DOHH2 (cell line): ENCODE measurements around the gene MIER3.

Experiments
- H3F3A ChIP-seq: fragments of 200-600 bp; sonication (generic), shearing (Covaris generic); 2 replicates; pipeline ENCODE4 v1.6.0; 2016; ENCODE audit warnings: antibody characterized with exemption, mild to moderate bottlenecking; ENCODE audit not compliant: control insufficient read depth, insufficient read depth
- H3K27ac ChIP-seq: fragments of 200-600 bp; sonication (generic); 2 replicates; pipeline ENCODE4 v1.5.1; 2014; ENCODE audit warnings: low read depth, mild to moderate bottlenecking, low read length, moderate library complexity
- H3K27me3 ChIP-seq: fragments of 200-600 bp; sonication (generic); 2 replicates; pipeline ENCODE4 v1.6.1; 2014; ENCODE audit warnings: mild to moderate bottlenecking, low read length, mixed read lengths; ENCODE audit not compliant: control insufficient read depth
- H3K36me3 ChIP-seq: fragments of 200-600 bp; sonication (generic); 2 replicates; pipeline ENCODE4 v1.6.1; 2014; ENCODE audit warnings: mild to moderate bottlenecking, low read length, moderate library complexity, mixed read lengths; ENCODE audit not compliant: control insufficient read depth
- H3K4me1 ChIP-seq: fragments of 200-600 bp; sonication (generic); 2 replicates; pipeline ENCODE4 v1.6.1; 2014; ENCODE audit warnings: mild to moderate bottlenecking, low read length, mixed read lengths; ENCODE audit not compliant: control insufficient read depth
- H3K4me2 ChIP-seq: fragments of 200-600 bp; sonication (generic); 2 replicates; pipeline ENCODE4 v1.6.0; 2014; ENCODE audit warnings: mild to moderate bottlenecking, low read length, moderate library complexity
- H3K4me3 ChIP-seq: fragments of 200-600 bp; sonication (generic); 2 replicates; pipeline ENCODE4 v1.5.1; 2014; ENCODE audit warnings: mild to moderate bottlenecking, low read length, mixed read lengths
- H3K79me2 ChIP-seq: fragments of 200-600 bp; sonication (generic); 2 replicates; pipeline ENCODE4 v1.6.1; 2014; ENCODE audit warnings: mild to moderate bottlenecking, low read length, mixed read lengths; ENCODE audit not compliant: control insufficient read depth
- H3K9me2 ChIP-seq: fragments of 200-600 bp; sonication (generic); replicated peaks from 2 replicates; pipeline ENCODE4 v1.6.1; 2014; ENCODE audit warnings: mild to moderate bottlenecking, low read length, mixed read lengths; ENCODE audit not compliant: control insufficient read depth
- H3K9me3 ChIP-seq: fragments of 200-600 bp; sonication (generic); 2 replicates; pipeline ENCODE4 v1.6.1; 2014; ENCODE audit warnings: antibody characterized with exemption, low read length, mixed read lengths; ENCODE audit not compliant: control insufficient read depth, insufficient read depth
- H4K20me1 ChIP-seq: fragments of 200-600 bp; sonication (generic); 2 replicates; pipeline ENCODE4 v1.6.0; 2014; ENCODE audit warnings: low read depth, mild to moderate bottlenecking, antibody characterized with exemption, low read length, moderate library complexity; ENCODE audit not compliant: control insufficient read depth, insufficient read depth
- CTCF ChIP-seq: fragments of 200-600 bp; sonication (generic); IDR thresholded peaks from one replicate; pipeline ENCODE4 v1.5.1; 2014; ENCODE audit warnings: antibody characterized with exemption, mild to moderate bottlenecking, low read depth, low read length; ENCODE audit not compliant: poor library complexity, severe bottlenecking
- EZH2phosphoT487 ChIP-seq: fragments of 200-600 bp; sonication (generic); IDR thresholded peaks from 2 replicates; pipeline ENCODE4 v1.6.1; 2017; ENCODE audit warnings: borderline replicate concordance, mild to moderate bottlenecking, antibody characterized with exemption, low read length, moderate library complexity, mixed read lengths

Gene MIER3

DNA sequence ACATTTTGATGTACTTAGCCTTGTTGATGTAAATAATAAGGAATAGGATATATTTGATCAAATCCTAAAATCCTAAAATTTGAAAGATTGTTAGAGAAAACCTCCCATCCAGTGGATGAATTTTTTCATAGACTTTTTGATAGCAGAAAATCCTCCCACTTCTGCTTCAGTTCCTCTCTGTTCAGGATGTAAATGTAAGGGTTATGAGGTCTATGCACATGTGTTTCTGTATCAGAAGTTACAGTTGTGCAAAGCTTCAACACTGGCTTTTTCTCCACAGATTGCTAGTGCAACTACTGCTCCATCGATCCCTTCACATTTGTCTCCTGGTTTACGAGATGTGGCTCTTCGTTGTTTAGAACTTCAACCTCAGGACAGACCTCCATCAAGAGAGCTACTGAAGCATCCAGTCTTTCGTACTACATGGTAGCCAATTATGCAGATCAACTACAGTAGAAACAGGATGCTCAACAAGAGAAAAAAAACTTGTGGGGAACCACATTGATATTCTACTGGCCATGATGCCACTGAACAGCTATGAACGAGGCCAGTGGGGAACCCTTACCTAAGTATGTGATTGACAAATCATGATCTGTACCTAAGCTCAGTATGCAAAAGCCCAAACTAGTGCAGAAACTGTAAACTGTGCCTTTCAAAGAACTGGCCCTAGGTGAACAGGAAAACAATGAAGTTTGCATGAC lies 58.5 kb downstream of the MIER3 start:
- Histone ChIP-seq H3K27me3 (no peaks in the 10 kb centered on the region), H4K20me1 (no peaks in the 10 kb centered on the region), H3F3A (no peaks in the 10 kb centered on the region; the same call in 1 of the 2 replicates), H3K9me2 (no peaks in the 10 kb centered on the region), H3K36me3 (peaks cover 54% of the 10 kb centered on the region), H3K27ac (no peak overlapping the region), H3K9me3 (no peaks in the 10 kb centered on the region), H3K4me3 (no peak overlapping the region), H3K4me1 (no peaks in the 10 kb centered on the region), H3K4me2 (no peak overlapping the region), H3K79me2 (no peaks in the 10 kb centered on the region)
- TF ChIP-seq CTCF (no peak), EZH2phosphoT487 (no peak)

GRCh38 chr5:56881571-56881970 lies 70.4 kb downstream of the MIER3 start:
- TF ChIP-seq EZH2phosphoT487: no peak
- no peak for TF ChIP-seq CTCF
- H3K79me2 ChIP-seq: no peaks in the 10 kb centered on the region
- H3K27ac ChIP-seq: no peak overlapping the region
- no peak overlapping the region for H3K4me2 ChIP-seq
- H4K20me1 ChIP-seq: no peaks in the 10 kb centered on the region
- no peaks in the 10 kb centered on the region for H3K9me3 ChIP-seq
- H3K36me3 ChIP-seq: peaks cover 98% of the 10 kb centered on the region
- no peaks in the 10 kb centered on the region for H3F3A ChIP-seq
- no peaks in the 10 kb centered on the region for H3K27me3 ChIP-seq
- H3K4me1 ChIP-seq: no peaks in the 10 kb centered on the region
- H3K9me2 ChIP-seq: no peaks in the 10 kb centered on the region
- H3K4me3 ChIP-seq: no peak overlapping the region

DNA sequence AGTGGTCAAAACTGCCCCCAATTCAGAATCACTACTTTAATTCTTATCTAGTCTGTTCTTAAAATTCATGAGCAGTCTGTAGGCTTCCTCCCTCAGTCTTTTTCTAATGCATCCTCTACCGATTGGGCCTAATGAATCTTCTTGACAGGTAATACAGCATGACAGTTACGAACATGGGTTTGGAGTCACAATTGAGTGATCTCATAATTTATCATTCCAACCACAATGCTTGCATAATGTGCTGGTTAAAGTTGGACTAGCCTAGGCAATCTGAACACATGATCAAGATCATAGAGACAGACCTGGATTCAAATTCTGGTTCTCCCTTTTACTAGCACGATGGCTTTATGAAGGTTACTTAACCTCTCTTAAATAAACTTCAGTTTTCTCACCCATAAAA lies 75.6 kb downstream of the MIER3 start:
- TF ChIP-seq EZH2phosphoT487: no peak
- H3K4me2 ChIP-seq: no peak overlapping the region
- peaks cover 9% of the 10 kb centered on the region for H3K4me1 ChIP-seq
- H3F3A ChIP-seq: 0 out of 2 replicates have a peak, but pooled peaks cover 5% of the 10 kb centered on the region
- no peak overlapping the region for H3K27ac ChIP-seq
- H3K27me3 ChIP-seq: no peaks in the 10 kb centered on the region
- no peaks in the 10 kb centered on the region for H3K9me2 ChIP-seq
- H3K79me2 ChIP-seq: no peaks in the 10 kb centered on the region
- no peak overlapping the region for H3K4me3 ChIP-seq
- H4K20me1 ChIP-seq: no peaks in the 10 kb centered on the region
- H3K9me3 ChIP-seq: no peaks in the 10 kb centered on the region
- H3K36me3 ChIP-seq: peaks cover 94% of the 10 kb centered on the region

DNA sequence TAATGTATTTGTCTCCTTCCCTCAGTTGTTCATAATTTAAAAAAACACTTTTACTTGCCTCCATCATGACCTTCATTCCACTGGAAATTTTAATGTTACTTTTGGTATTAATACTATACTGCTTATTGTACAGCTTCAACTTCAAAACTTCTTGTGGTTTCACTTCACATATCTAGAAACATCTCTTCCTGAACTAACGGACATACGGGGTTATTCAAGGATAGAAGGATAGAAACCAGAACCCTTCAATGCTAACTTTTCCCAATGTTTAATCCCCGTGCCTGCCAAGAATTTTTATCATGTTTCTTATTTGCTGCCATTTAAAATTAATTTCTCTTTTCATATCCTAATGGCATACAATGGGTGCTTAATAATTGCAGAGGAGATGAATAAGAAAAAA lies 78.9 kb downstream of the MIER3 start:
- no peaks in the 10 kb centered on the region for H3K27me3 ChIP-seq
- no peak overlapping the region for H3K27ac ChIP-seq
- TF ChIP-seq EZH2phosphoT487: no peak
- TF ChIP-seq CTCF: no peak
- no peaks in the 10 kb centered on the region for H4K20me1 ChIP-seq
- peaks cover 79% of the 10 kb centered on the region for H3K36me3 ChIP-seq
- 0 out of 2 replicates have a peak, but pooled peaks cover 6% of the 10 kb centered on the region for H3F3A ChIP-seq
- no peaks in the 10 kb centered on the region for H3K9me2 ChIP-seq
- H3K9me3 ChIP-seq: no peaks in the 10 kb centered on the region
- no peak overlapping the region for H3K4me3 ChIP-seq
- H3K4me1 ChIP-seq: peaks cover 13% of the 10 kb centered on the region
- no peaks in the 10 kb centered on the region for H3K79me2 ChIP-seq
- no peak overlapping the region for H3K4me2 ChIP-seq
